Astrocyte (in vitro differentiated cells and primary cell): ENCODE data around the gene PAX8. TPM values are rescaled to one million over a fixed set of nuclear protein-coding genes. Genes with fewer than 3 reads are reported as not detected.
"Not testable (repeated sequence)": the region's sequence is repeated elsewhere in the genome, so short reads cannot be mapped to it uniquely, and the experiment has no call there.

ENCODE experiments used
- DNase-seq: peaks from one replicate; pipeline ENCODE4 v3.0.0-alpha.2; 2010; ENCODE audit warnings: low read depth
- FAIRE-seq: peaks from 2 replicates; lab custom pipeline; 2011; peaks lifted over from hg19 to GRCh38; lab: Jason Lieb, UNC
- H2AFZ ChIP-seq: 2 replicates; pipeline ENCODE4 v1.6.0; 2012; ENCODE audit warnings: low read depth, low read length, inconsistent platforms
- H3K27ac ChIP-seq: 2 replicates; pipeline ENCODE4 v1.5.1; 2011; ENCODE audit warnings: low read depth, low read length, inconsistent platforms
- H3K27me3 ChIP-seq: 2 replicates; pipeline ENCODE4 v1.6.0; 2011; ENCODE audit warnings: low read length, inconsistent platforms; ENCODE audit not compliant: insufficient read depth
- H3K36me3 ChIP-seq: 2 replicates; pipeline ENCODE4 v1.5.1; 2011; ENCODE audit warnings: low read length, inconsistent platforms; ENCODE audit not compliant: insufficient read depth
- H3K4me1 ChIP-seq: 2 replicates; pipeline ENCODE4 v1.5.1; 2011; ENCODE audit warnings: low read length, inconsistent platforms; ENCODE audit not compliant: insufficient read depth
- H3K4me2 ChIP-seq: 2 replicates; pipeline ENCODE4 v1.6.0; 2012; ENCODE audit warnings: low read length, inconsistent platforms
- H3K4me3 ChIP-seq: 2 replicates; pipeline ENCODE4 v1.5.1; 2011; ENCODE audit warnings: low read depth, mild to moderate bottlenecking, low read length, inconsistent platforms; ENCODE audit not compliant: insufficient read depth
- H3K79me2 ChIP-seq: 2 replicates; pipeline ENCODE4 v1.6.0; 2012; ENCODE audit warnings: mild to moderate bottlenecking, low read length, inconsistent platforms; ENCODE audit not compliant: insufficient read depth
- H3K9ac ChIP-seq: 2 replicates; pipeline ENCODE4 v1.6.0; 2012; ENCODE audit warnings: mild to moderate bottlenecking, low read length, inconsistent platforms
- H3K9me3 ChIP-seq: 2 replicates; pipeline ENCODE4 v1.5.1; 2012; ENCODE audit warnings: low read depth, mild to moderate bottlenecking, low read length, inconsistent platforms; ENCODE audit not compliant: insufficient read depth
- H4K20me1 ChIP-seq: 2 replicates; pipeline ENCODE4 v1.6.0; 2012; ENCODE audit warnings: low read length, inconsistent platforms; ENCODE audit not compliant: insufficient read depth
- H3K27ac Mint-ChIP-seq: one replicate; pipeline ENCODE4 v1.8.0; 2021; ENCODE audit warnings: mild to moderate bottlenecking, mixed read lengths; ENCODE audit not compliant: unreplicated experiment
- H3K27me3 Mint-ChIP-seq: one replicate; pipeline ENCODE4 v1.8.0; 2021; ENCODE audit warnings: low read depth, mixed read lengths; ENCODE audit not compliant: unreplicated experiment
- H3K36me3 Mint-ChIP-seq: one replicate; pipeline ENCODE4 v1.8.0; 2021; ENCODE audit warnings: low read depth, mixed read lengths; ENCODE audit not compliant: unreplicated experiment
- H3K4me1 Mint-ChIP-seq: one replicate; pipeline ENCODE4 v1.8.0; 2021; ENCODE audit warnings: low read depth, mixed read lengths; ENCODE audit not compliant: unreplicated experiment
- H3K4me3 Mint-ChIP-seq: one replicate; pipeline ENCODE4 v1.8.0; 2021; ENCODE audit warnings: mild to moderate bottlenecking, moderate library complexity, mixed read lengths; ENCODE audit not compliant: unreplicated experiment
- H3K9me3 Mint-ChIP-seq: one replicate; pipeline ENCODE4 v1.8.0; 2021; ENCODE audit warnings: mild to moderate bottlenecking, mixed read lengths; ENCODE audit not compliant: unreplicated experiment
- EZH2 ChIP-seq: IDR thresholded peaks from 2 replicates; pipeline ENCODE4 v1.6.1; 2012; ENCODE audit warnings: mild to moderate bottlenecking, low read length, inconsistent platforms; ENCODE audit not compliant: insufficient read depth
- total RNA-seq: library from RNA; stranded (reverse); gene quantifications from 2 replicates; pipeline ENCODE4 v1.2.1, GENCODE V29; 2021

PAX8 gene
- total RNA-seq, 1 donor from 2014 or later, result 0.48 TPM

DNA sequence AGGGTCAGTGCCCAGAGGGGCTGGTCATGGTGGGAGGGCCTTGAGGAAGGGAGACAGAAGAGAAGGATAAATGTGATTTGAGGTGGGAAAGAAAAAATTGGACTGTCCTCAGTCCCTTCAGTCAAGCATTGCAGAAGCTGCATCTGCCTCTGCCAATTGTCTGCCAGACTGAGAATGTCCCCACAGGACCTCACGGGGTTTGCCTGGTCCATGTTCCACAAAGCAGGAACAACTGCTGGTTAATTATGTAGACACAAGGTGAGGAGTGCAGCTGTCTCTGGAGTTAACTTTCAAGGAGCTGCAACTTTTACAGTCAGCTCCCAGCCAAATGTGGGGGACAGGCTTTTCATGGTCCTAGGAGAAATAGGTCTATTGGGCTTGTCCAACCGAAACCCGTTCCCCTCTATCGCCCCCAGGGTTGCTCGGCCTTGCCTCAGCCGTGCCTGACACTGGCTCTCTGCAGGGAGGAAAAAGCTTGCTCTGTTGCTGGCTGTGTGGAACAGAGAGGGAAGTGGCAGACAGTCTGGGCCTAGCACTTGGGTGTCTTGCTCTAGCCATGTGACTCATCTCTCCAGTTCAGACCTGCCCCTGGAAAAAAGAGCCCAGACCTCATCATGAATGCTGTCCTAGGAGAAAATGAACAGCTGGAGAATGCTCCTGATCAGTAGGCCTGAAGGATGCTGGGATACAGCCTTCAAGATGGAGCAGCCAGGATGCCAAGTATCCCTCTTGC, 31.1 kb upstream of the PAX8 start:
- no peak for TF ChIP-seq EZH2
- Mint-ChIP-seq H3K27ac (peak overlapping the region; percentile 58), H3K36me3 (peaks cover 2% of the 10 kb centered on the region), H3K4me3 (no peak overlapping the region), H3K9me3 (no peaks in the 10 kb centered on the region), H3K4me1 (peaks cover 7% of the 10 kb centered on the region), H3K27me3 (peaks cover 48% of the 10 kb centered on the region)
- Histone ChIP-seq H3K27me3 (no peaks in the 10 kb centered on the region), H3K9me3 (no peaks in the 10 kb centered on the region), H3K4me3 (no peak overlapping the region), H3K9ac (no peak overlapping the region), H3K27ac (no peak overlapping the region), H3K4me1 (no peaks in the 10 kb centered on the region), H3K4me2 (no peak overlapping the region), H2AFZ (peak overlapping the region; percentile 10), H4K20me1 (no peaks in the 10 kb centered on the region), H3K36me3 (no peaks in the 10 kb centered on the region), H3K79me2 (no peaks in the 10 kb centered on the region)
- no peak for FAIRE-seq
- DNase-seq, result no peak

DNA sequence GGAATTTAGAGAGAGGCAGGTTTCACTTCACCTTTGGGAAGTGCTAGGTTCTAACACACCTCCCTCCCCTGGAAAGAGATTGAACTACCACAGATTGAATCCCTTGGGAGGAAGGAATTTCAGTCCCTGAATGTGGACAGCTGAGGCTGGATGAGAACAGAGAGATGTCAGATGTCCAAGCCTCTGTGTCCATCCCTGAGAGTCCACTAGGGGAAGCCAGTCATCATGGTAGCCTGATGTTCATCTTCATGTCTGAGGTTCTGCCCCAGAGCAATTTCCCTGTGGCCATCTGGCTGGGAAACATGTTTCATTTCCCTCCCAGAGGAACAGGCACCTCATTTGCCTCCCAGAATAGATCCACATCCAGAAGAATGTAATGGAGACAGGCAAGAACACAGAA, 30.1 kb upstream of the PAX8 start:
- H3K9me3 Mint-ChIP-seq, DNase-seq, H3K27ac ChIP-seq, H3K4me3 Mint-ChIP-seq, H3K9ac ChIP-seq, H4K20me1 ChIP-seq, FAIRE-seq, H3K27ac Mint-ChIP-seq, H3K36me3 Mint-ChIP-seq, H2AFZ ChIP-seq, H3K4me1 Mint-ChIP-seq, H3K4me2 ChIP-seq, H3K27me3 ChIP-seq, H3K36me3 ChIP-seq, H3K79me2 ChIP-seq, H3K4me3 ChIP-seq, H3K9me3 ChIP-seq, H3K4me1 ChIP-seq: not testable (repeated sequence)
- peaks cover 51% of the 10 kb centered on the region for H3K27me3 Mint-ChIP-seq

DNA sequence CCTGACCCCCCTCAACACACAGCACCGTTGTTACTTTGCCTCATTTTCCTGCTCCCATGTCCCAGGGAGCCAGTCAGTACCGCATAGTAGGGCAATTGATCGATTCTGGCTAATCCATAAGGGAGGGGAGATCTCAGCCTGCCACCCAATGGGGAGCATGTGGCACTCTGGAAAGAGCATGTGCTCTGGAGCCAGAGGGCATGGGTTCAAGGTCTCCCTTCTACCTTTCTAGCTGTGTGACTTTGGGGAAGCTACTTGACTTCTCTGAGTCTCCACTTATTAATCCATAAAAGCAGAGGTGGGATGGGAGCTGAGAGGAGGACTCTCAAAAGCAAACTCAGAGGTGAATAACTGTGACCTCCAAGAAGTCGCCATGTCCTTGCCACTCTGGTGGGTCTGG, 27.5 kb upstream of the PAX8 start:
- not testable (repeated sequence) for H3K36me3 Mint-ChIP-seq, FAIRE-seq

DNA sequence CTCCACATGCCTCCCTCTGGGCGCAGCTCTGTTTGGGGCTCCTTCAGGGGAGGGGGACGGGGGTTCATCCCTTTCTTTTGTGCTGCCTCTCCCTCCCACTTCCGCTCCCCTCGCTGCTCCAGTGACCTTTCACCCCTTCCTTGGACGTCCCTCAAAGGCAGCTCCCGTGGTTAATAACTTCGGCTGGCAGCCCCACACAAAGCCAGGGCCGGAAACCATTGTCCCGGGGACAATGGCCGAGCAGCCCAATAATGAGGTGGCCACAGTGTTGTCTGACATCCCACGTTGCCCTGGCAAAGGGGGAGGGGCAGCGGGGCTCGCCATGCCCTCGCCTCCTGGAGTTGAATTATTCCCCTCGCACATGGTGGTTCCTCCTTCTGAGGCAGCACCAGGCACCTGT, 27.0 kb upstream of the PAX8 start:
- not testable (repeated sequence) for H3K27ac ChIP-seq, H3K27ac Mint-ChIP-seq, H3K4me2 ChIP-seq, H3K9me3 Mint-ChIP-seq, H3K9ac ChIP-seq, H3K36me3 ChIP-seq, H3K4me1 ChIP-seq, FAIRE-seq, H3K4me3 Mint-ChIP-seq, H3K4me1 Mint-ChIP-seq, DNase-seq, H3K36me3 Mint-ChIP-seq, H3K79me2 ChIP-seq, H3K9me3 ChIP-seq, H3K4me3 ChIP-seq, H3K27me3 ChIP-seq, H2AFZ ChIP-seq, H4K20me1 ChIP-seq
- H3K27me3 Mint-ChIP-seq, result peaks cover 40% of the 10 kb centered on the region

More for the DNA sequence above, 27.5 kb upstream of the PAX8 start:
- not testable (repeated sequence) for H4K20me1 ChIP-seq, H3K4me1 ChIP-seq, H3K27me3 ChIP-seq, H3K4me1 Mint-ChIP-seq, H3K9me3 Mint-ChIP-seq, H3K4me3 Mint-ChIP-seq, H3K79me2 ChIP-seq, H2AFZ ChIP-seq, H3K9me3 ChIP-seq, H3K4me2 ChIP-seq, H3K27ac ChIP-seq, H3K9ac ChIP-seq, DNase-seq, H3K4me3 ChIP-seq, H3K27ac Mint-ChIP-seq, H3K36me3 ChIP-seq
- H3K27me3 Mint-ChIP-seq, result peaks cover 40% of the 10 kb centered on the region
